Vagina (tissue), 2 donors: ENCODE results near the gene TMEM184B. TPM values are rescaled to one million over a fixed set of nuclear protein-coding genes. Genes with fewer than 3 reads are reported as not detected.
"Not testable (repeated sequence)": the region's sequence is repeated elsewhere in the genome, so short reads cannot be mapped to it uniquely, and the experiment has no call there.

Experiments
- DNase-seq, 2 donors: peaks; one replicate each; pipeline ENCODE4 v3.0.0-alpha.2; 2017; ENCODE audit errors: extremely low spot score in 2 of 2
- H3K27ac ChIP-seq: fragments of 200-600 bp; sonication (generic); one replicate; pipeline ENCODE4 v1.5.1; 2019
- H3K27me3 ChIP-seq: fragments of 200-600 bp; sonication (generic); one replicate; pipeline ENCODE4 v1.5.1; 2019
- H3K36me3 ChIP-seq, 2 donors: fragments of 200-600 bp; sonication (generic); one replicate each; pipeline ENCODE4 v1.5.1; 2017 to 2019
- H3K4me1 ChIP-seq: fragments of 200-600 bp; sonication (generic); one replicate; pipeline ENCODE4 v1.5.1; 2019
- H3K4me3 ChIP-seq, 2 donors: fragments of 200-600 bp; sonication (generic); 1 replicate in 1 of 2; 2 replicates in 1 of 2; pipeline ENCODE4 v1.5.1; 2016 to 2019
- H3K9me3 ChIP-seq: fragments of 200-600 bp; sonication (generic); one replicate; pipeline ENCODE4 v1.5.1; 2019
- CTCF ChIP-seq, 3 experiments: fragments of 450-650 bp in 2 of 3; fragments of 200-600 bp in 1 of 3; sonication (generic) in 1 of 3; IDR thresholded peaks; one replicate each; pipeline ENCODE4 v1.5.1; 2017 to 2019; ENCODE audit warnings: antibody characterized with exemption in 3 of 3, mild to moderate bottlenecking in 2 of 3, moderate library complexity in 2 of 3
- POLR2A ChIP-seq, 2 donors: fragments of 450-650 bp; IDR thresholded peaks; one replicate each; pipeline ENCODE4 v1.6.1; 2017; ENCODE audit warnings: antibody characterized with exemption in 2 of 2, mild to moderate bottlenecking in 2 of 2, moderate library complexity in 2 of 2
- POLR2AphosphoS5 ChIP-seq, 2 donors: sonication (generic); formaldehyde crosslinking; IDR thresholded peaks; one replicate each; pipeline ENCODE4 v1.9.0; 2017; ENCODE audit warnings: antibody characterized with exemption in 2 of 2, mild to moderate bottlenecking in 2 of 2, low read depth in 1 of 2; ENCODE audit not compliant: insufficient read depth in 1 of 2
- intact Hi-C: fragments of 100-400 bp; cut with DNase I; formaldehyde crosslinking; loops from one replicate; pipeline ENCODE4 v1.15.1; 2023
- total RNA-seq: library from RNA; depleted of rRNA; stranded (reverse); fragments of >200 nt; gene quantifications from one replicate; pipeline ENCODE4 v1.2.3, GENCODE V29; 2016

The TMEM184B gene
- total RNA-seq, 1 donor from 2014 or later: 50.8 TPM

- peak overlapping the region; percentile 63 to 69 for H3K4me3 ChIP-seq
- no peaks in the 10 kb centered on the region for H3K27me3 ChIP-seq
- no peak for DNase-seq
- intact Hi-C loops: loop anchor here (10.0 kb wide), 1 partner anchor 116 kb away; no protein-coding TSS in a partner anchor
- peak overlapping the region; percentile 99 for H3K27ac ChIP-seq
- no peaks in the 10 kb centered on the region for H3K9me3 ChIP-seq
- H3K36me3 ChIP-seq: no peaks in the 10 kb centered on the region
- TF ChIP-seq POLR2AphosphoS5 (IDR thresholded peaks at IDR 0.05; ENCODE audit: insufficient read depth in 1 of 2, low read depth in 1 of 2): peak in 1 of 2 donors; percentile 57
- TF ChIP-seq CTCF (IDR thresholded peaks at IDR 0.05): no peak
- no peak for TF ChIP-seq POLR2A (IDR thresholded peaks at IDR 0.05)
- peaks cover 41% of the 10 kb centered on the region for H3K4me1 ChIP-seq
Measured at GRCh38 chr22:38180841-38181452, 91.9 kb downstream of the TMEM184B start.

- H3K27me3 ChIP-seq, intact Hi-C loops, H3K4me3 ChIP-seq, H3K36me3 ChIP-seq, H3K9me3 ChIP-seq, DNase-seq: not testable (repeated sequence)
- Histone ChIP-seq H3K4me1 (peaks cover 49% of the 10 kb centered on the region), H3K27ac (peak overlapping the region; percentile 99)
Measured at GRCh38 chr22:38178605-38178937, 94.2 kb downstream of the TMEM184B start.

GRCh38 chr22:38177926-38178604 lies 94.7 kb downstream of the TMEM184B start:
- H3K27me3 ChIP-seq: no peaks in the 10 kb centered on the region
- peaks cover 55% of the 10 kb centered on the region for H3K4me1 ChIP-seq
- no peak overlapping the region for H3K4me3 ChIP-seq
- no peaks in the 10 kb centered on the region for H3K9me3 ChIP-seq
- H3K36me3 ChIP-seq: no peaks in the 10 kb centered on the region
- TF ChIP-seq POLR2AphosphoS5 (IDR thresholded peaks at IDR 0.05; ENCODE audit: insufficient read depth in 1 of 2, low read depth in 1 of 2) (peak in 1 of 2 donors; percentile 84), CTCF (IDR thresholded peaks at IDR 0.05) (no peak), POLR2A (IDR thresholded peaks at IDR 0.05) (no peak)
- intact Hi-C loops: no loop called here
- peak overlapping the region; percentile 99 for H3K27ac ChIP-seq
- no peak for DNase-seq

- H3K4me1 ChIP-seq: peaks cover 60% of the 10 kb centered on the region
- H3K9me3 ChIP-seq, H3K4me3 ChIP-seq, H3K27me3 ChIP-seq, H3K36me3 ChIP-seq, intact Hi-C loops, DNase-seq: not testable (repeated sequence)
- H3K27ac ChIP-seq: peak overlapping the region; percentile 99
Measured at GRCh38 chr22:38177571-38177925, 95.3 kb downstream of the TMEM184B start.

GRCh38 chr22:38177044-38177443 lies 95.8 kb downstream of the TMEM184B start:
- H3K27ac ChIP-seq: peak overlapping the region; percentile 99
- H3K4me3 ChIP-seq: no peak overlapping the region
- TF ChIP-seq CTCF (IDR thresholded peaks at IDR 0.05) (no peak), POLR2A (IDR thresholded peaks at IDR 0.05) (no peak), POLR2AphosphoS5 (IDR thresholded peaks at IDR 0.05; ENCODE audit: insufficient read depth in 1 of 2, low read depth in 1 of 2) (no peak)
- no peak for DNase-seq
- intact Hi-C loops: no loop called here
- peaks cover 62% of the 10 kb centered on the region for H3K4me1 ChIP-seq
- no peaks in the 10 kb centered on the region for H3K27me3 ChIP-seq
- H3K9me3 ChIP-seq: no peaks in the 10 kb centered on the region
- no peaks in the 10 kb centered on the region for H3K36me3 ChIP-seq

- H3K27me3 ChIP-seq: no peaks in the 10 kb centered on the region
- peak in 1 of 2 donors; percentile 95 for DNase-seq
- peak overlapping the region; percentile 99 for H3K27ac ChIP-seq
- H3K4me3 ChIP-seq: no peak overlapping the region
- peak; percentile 82 to 91 for TF ChIP-seq POLR2AphosphoS5 (IDR thresholded peaks at IDR 0.05; ENCODE audit: insufficient read depth in 1 of 2, low read depth in 1 of 2)
- TF ChIP-seq POLR2A (IDR thresholded peaks at IDR 0.05): no peak
- TF ChIP-seq CTCF (IDR thresholded peaks at IDR 0.05): no peak
- H3K36me3 ChIP-seq: no peaks in the 10 kb centered on the region
- intact Hi-C loops: no loop called here
- no peaks in the 10 kb centered on the region for H3K9me3 ChIP-seq
- peaks cover 61% of the 10 kb centered on the region for H3K4me1 ChIP-seq
Measured at GRCh38 chr22:38176170-38176741, 96.6 kb downstream of the TMEM184B start.
